ENCODE results near the gene ZNF407. TPM values are rescaled to one million over a fixed set of nuclear protein-coding genes. Genes with fewer than 3 reads are reported as not detected.

ZNF407 gene
- total and polyA plus RNA-seq, 2 experiments from 2014 or later, result 2.1 to 10.4 TPM

DNA sequence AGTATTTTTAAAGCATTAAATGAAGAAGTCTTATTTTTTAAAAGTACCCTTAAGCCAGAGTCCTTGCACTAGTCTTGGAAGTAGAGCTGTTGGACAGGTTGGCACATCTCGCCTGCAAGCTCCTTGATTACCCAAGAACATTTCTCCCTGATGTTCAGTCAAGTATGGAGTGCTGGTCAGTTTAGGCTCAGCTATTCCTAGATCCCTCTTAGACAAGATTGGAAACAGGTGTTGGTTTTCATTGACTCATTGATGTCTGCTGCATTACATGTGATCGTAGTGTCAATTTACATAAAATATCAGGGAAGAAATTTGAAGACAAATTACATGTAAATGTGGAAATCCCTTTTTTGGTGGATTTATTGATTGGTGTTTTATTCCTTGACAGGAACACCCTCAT lies 170.4 kb downstream of the ZNF407 start:
- no peaks in the 10 kb centered on the region for H3K79me2 ChIP-seq (replicated peaks; ENCODE audit: insufficient read depth)
- H3K27me3 ChIP-seq (ENCODE audit: insufficient read depth), result no peaks in the 10 kb centered on the region
- no peaks in the 10 kb centered on the region for H3K27me3 Mint-ChIP-seq (ENCODE audit: insufficient read depth, low read depth, poor library complexity)
- no peaks in the 10 kb centered on the region for H3K36me3 ChIP-seq (ENCODE audit: insufficient read depth)
- no peak overlapping the region for H3K4me3 ChIP-seq
- no peaks in the 10 kb centered on the region for H3K9me2 ChIP-seq (ENCODE audit: insufficient read depth)
- H3K4me2 ChIP-seq, result no peak overlapping the region
- no peak overlapping the region for H3K27ac Mint-ChIP-seq
- H3F3A ChIP-seq (replicated peaks; ENCODE audit: low read depth), result no peaks in the 10 kb centered on the region
- TF ChIP-seq, protein P1, sequence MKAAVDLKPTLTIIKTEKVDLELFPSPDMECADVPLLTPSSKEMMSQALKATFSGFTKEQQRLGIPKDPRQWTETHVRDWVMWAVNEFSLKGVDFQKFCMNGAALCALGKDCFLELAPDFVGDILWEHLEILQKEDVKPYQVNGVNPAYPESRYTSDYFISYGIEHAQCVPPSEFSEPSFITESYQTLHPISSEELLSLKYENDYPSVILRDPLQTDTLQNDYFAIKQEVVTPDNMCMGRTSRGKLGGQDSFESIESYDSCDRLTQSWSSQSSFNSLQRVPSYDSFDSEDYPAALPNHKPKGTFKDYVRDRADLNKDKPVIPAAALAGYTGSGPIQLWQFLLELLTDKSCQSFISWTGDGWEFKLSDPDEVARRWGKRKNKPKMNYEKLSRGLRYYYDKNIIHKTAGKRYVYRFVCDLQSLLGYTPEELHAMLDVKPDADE (IDR thresholded peaks at IDR 0.05), result no peak
- no peak for TF ChIP-seq POLR2AphosphoS5 (IDR thresholded peaks at IDR 0.05; ENCODE audit: low read depth)
- TF ChIP-seq, protein P2, sequence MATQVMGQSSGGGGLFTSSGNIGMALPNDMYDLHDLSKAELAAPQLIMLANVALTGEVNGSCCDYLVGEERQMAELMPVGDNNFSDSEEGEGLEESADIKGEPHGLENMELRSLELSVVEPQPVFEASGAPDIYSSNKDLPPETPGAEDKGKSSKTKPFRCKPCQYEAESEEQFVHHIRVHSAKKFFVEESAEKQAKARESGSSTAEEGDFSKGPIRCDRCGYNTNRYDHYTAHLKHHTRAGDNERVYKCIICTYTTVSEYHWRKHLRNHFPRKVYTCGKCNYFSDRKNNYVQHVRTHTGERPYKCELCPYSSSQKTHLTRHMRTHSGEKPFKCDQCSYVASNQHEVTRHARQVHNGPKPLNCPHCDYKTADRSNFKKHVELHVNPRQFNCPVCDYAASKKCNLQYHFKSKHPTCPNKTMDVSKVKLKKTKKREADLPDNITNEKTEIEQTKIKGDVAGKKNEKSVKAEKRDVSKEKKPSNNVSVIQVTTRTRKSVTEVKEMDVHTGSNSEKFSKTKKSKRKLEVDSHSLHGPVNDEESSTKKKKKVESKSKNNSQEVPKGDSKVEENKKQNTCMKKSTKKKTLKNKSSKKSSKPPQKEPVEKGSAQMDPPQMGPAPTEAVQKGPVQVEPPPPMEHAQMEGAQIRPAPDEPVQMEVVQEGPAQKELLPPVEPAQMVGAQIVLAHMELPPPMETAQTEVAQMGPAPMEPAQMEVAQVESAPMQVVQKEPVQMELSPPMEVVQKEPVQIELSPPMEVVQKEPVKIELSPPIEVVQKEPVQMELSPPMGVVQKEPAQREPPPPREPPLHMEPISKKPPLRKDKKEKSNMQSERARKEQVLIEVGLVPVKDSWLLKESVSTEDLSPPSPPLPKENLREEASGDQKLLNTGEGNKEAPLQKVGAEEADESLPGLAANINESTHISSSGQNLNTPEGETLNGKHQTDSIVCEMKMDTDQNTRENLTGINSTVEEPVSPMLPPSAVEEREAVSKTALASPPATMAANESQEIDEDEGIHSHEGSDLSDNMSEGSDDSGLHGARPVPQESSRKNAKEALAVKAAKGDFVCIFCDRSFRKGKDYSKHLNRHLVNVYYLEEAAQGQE (IDR thresholded peaks at IDR 0.05; ENCODE audit: unreplicated experiment), result no peak
- DNase-seq (ENCODE audit: low spot score) (no peak), ATAC-seq (no peak)
- H3K36me3 Mint-ChIP-seq (ENCODE audit: low read depth), result no peaks in the 10 kb centered on the region
- no peak overlapping the region for H3K27ac ChIP-seq (ENCODE audit: low read depth)
- H3K4me3 Mint-ChIP-seq, result no peak overlapping the region
- H4K20me1 ChIP-seq (replicated peaks; ENCODE audit: insufficient read depth), result no peaks in the 10 kb centered on the region
- H3K4me1 ChIP-seq (ENCODE audit: insufficient read depth), result no peaks in the 10 kb centered on the region
- H2AFZ ChIP-seq, result no peak overlapping the region
- no peaks in the 10 kb centered on the region for H3K4me1 Mint-ChIP-seq
- H3K9me3 Mint-ChIP-seq, result no peaks in the 10 kb centered on the region

DNA sequence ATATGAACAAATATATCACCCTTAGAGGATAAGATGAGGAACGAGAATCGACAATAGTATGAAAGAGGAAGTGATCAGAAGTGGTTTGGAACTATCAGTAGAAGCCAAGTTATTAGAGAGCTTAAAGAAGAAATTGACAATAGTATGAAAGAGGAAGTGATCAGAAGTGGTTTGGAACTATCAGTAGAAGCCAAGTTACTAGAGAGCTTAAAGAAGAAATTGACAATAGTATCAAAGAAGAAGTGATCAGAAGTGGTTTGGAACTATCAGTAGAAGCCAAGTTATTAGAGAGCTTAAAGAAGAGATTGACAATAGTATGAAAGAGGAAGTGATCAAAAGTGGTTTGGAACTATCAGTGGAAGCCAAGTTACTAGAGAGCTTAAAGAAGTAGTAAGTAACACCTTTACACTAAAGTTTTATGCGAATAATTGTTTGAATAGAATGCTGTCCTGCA lies 175.5 kb downstream of the ZNF407 start:
- no peaks in the 10 kb centered on the region for H3K36me3 ChIP-seq (ENCODE audit: insufficient read depth)
- Mint-ChIP-seq H3K4me3 (no peak overlapping the region), H3K4me1 (peaks cover 2% of the 10 kb centered on the region; the same call in 1 of the 3 replicates), H3K27ac (no peak overlapping the region), H3K27me3 (ENCODE audit: insufficient read depth, low read depth, poor library complexity) (peaks cover 2% of the 10 kb centered on the region), H3K36me3 (ENCODE audit: low read depth) (no peaks in the 10 kb centered on the region), H3K9me3 (no peaks in the 10 kb centered on the region)
- no peaks in the 10 kb centered on the region for H3F3A ChIP-seq (replicated peaks; ENCODE audit: low read depth)
- H4K20me1 ChIP-seq (replicated peaks; ENCODE audit: insufficient read depth), result no peaks in the 10 kb centered on the region
- H2AFZ ChIP-seq, result no peak overlapping the region
- TF ChIP-seq CTCF (conservative IDR thresholded peaks at IDR 0.05; ENCODE audit: low read depth in 2 of 2) (no peak), JUNB (IDR thresholded peaks at IDR 0.05; ENCODE audit: unreplicated experiment) (no peak), STAT1 (IDR thresholded peaks at IDR 0.05; ENCODE audit: unreplicated experiment) (no peak)
- H3K79me2 ChIP-seq (replicated peaks; ENCODE audit: insufficient read depth), result no peaks in the 10 kb centered on the region
- DNase-seq (ENCODE audit: low spot score) (no peak), ATAC-seq (no peak)
- no peaks in the 10 kb centered on the region for H3K27me3 ChIP-seq (ENCODE audit: insufficient read depth)
- no peak overlapping the region for H3K4me2 ChIP-seq
- H3K27ac ChIP-seq (ENCODE audit: low read depth), result no peak overlapping the region
- no peaks in the 10 kb centered on the region for H3K4me1 ChIP-seq (ENCODE audit: insufficient read depth)
- no peaks in the 10 kb centered on the region for H3K9me2 ChIP-seq (ENCODE audit: insufficient read depth)
- no peak overlapping the region for H3K4me3 ChIP-seq
